ENCODE results near the gene CNIH2. TPM values are rescaled to one million over a fixed set of nuclear protein-coding genes. Genes with fewer than 3 reads are reported as not detected.

Gene CNIH2
- total RNA-seq, 1 experiment from 2014 or later, result 1.4 TPM

DNA sequence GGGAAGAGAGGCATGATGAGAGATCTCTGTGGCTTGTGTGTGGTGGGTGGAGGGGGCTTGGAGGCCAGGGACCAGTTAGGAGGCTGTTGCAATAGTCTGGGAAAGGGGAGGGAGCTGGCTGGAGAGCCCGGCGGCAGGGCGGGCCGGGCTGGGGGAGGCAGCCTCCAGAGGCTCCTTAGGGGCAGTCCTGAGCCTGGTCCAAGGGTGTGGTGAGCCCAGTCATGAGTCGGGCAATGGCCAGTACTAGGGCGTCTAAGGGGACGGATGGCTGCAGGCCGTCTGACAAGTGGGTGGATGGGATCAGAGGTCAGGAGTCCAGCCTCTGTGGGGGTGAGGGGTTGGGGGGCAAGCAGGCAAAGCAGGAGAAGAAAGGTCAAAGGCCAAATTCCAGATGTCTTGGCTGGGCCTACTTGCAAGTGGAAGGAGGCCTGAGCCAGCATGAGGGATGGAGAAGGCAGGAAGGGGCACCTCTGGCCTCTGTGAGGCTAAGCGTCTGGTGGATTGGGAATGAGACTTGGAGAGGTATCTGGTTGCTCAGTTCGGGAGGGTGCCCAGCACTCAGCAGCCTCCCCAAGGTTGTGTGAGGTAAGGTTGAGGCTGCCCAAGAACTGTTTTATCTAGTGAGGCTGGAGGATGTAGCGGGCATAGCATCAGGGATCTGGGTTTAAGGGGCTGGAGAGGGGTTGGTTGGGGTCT lies 44.9 kb downstream of the CNIH2 start:
- H3K27ac Mint-ChIP-seq (ENCODE audit: low read depth, unreplicated experiment), result no peak overlapping the region
- BruUV-seq (replicated peaks), result no TSS peak
- no peaks in the 10 kb centered on the region for H3K9me3 Mint-ChIP-seq (ENCODE audit: unreplicated experiment)
- TF ChIP-seq, protein P1, sequence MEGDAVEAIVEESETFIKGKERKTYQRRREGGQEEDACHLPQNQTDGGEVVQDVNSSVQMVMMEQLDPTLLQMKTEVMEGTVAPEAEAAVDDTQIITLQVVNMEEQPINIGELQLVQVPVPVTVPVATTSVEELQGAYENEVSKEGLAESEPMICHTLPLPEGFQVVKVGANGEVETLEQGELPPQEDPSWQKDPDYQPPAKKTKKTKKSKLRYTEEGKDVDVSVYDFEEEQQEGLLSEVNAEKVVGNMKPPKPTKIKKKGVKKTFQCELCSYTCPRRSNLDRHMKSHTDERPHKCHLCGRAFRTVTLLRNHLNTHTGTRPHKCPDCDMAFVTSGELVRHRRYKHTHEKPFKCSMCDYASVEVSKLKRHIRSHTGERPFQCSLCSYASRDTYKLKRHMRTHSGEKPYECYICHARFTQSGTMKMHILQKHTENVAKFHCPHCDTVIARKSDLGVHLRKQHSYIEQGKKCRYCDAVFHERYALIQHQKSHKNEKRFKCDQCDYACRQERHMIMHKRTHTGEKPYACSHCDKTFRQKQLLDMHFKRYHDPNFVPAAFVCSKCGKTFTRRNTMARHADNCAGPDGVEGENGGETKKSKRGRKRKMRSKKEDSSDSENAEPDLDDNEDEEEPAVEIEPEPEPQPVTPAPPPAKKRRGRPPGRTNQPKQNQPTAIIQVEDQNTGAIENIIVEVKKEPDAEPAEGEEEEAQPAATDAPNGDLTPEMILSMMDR (IDR thresholded peaks at IDR 0.05; ENCODE audit: unreplicated experiment), result no peak
- H3K36me3 Mint-ChIP-seq (ENCODE audit: insufficient read depth, unreplicated experiment), result no peaks in the 10 kb centered on the region
- no peak overlapping the region for H3K4me3 Mint-ChIP-seq (ENCODE audit: unreplicated experiment)
- intact Hi-C loops (cut with micrococcal nuclease), result no loop called here
- CTCF ChIA-PET, result interaction anchor here (0.6 kb wide), 1 partner anchor 65 kb away, joined by 3 read pairs; no protein-coding TSS in a partner anchor
- H3K4me1 Mint-ChIP-seq (ENCODE audit: insufficient read depth, unreplicated experiment), result peaks cover 51% of the 10 kb centered on the region
- DNase-seq (ENCODE audit: unreplicated experiment), result no peak
- H3K27me3 Mint-ChIP-seq (ENCODE audit: insufficient read depth, unreplicated experiment), result no peaks in the 10 kb centered on the region
- POLR2A ChIA-PET, result interaction anchor here (1.3 kb wide), 1 partner anchor 10 kb away, joined by 4 read pairs; no protein-coding TSS in a partner anchor

DNA sequence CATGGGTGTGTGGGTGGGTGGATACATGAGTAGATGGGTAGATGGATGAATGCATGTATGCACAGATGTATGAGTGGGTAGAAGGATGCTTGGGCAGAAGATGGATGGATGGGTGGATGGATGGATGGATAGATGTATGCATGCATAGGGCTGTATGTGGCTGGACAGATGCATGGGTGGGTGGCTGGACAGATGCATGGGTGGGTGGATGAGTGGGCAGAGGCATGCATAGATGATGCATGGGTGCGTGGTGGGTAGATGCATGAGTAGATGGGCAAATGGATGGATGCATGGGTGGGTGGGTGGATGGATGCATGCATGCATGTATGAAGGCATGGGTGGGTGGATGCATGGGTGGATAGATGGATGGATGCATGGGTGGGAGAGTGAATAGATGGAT lies 45.7 kb downstream of the CNIH2 start:
- no peaks in the 10 kb centered on the region for H3K9me3 Mint-ChIP-seq (ENCODE audit: unreplicated experiment)
- no peaks in the 10 kb centered on the region for H3K27me3 Mint-ChIP-seq (ENCODE audit: insufficient read depth, unreplicated experiment)
- ChIA-PET POLR2A (interaction anchor here (0.8 kb wide), 2 partner anchors 11 to 41 kb away, joined by 3 read pairs; no protein-coding TSS in a partner anchor), CTCF (no interaction called here)
- DNase-seq (ENCODE audit: unreplicated experiment), result no peak
- BruUV-seq (replicated peaks), result no TSS peak
- H3K36me3 Mint-ChIP-seq (ENCODE audit: insufficient read depth, unreplicated experiment), result no peaks in the 10 kb centered on the region
- intact Hi-C loops (cut with micrococcal nuclease), result no loop called here
- peaks cover 55% of the 10 kb centered on the region for H3K4me1 Mint-ChIP-seq (ENCODE audit: insufficient read depth, unreplicated experiment)
- TF ChIP-seq, protein P1 (IDR thresholded peaks at IDR 0.05; ENCODE audit: unreplicated experiment), result no peak
- no peak overlapping the region for H3K4me3 Mint-ChIP-seq (ENCODE audit: unreplicated experiment)
- no peak overlapping the region for H3K27ac Mint-ChIP-seq (ENCODE audit: low read depth, unreplicated experiment)

DNA sequence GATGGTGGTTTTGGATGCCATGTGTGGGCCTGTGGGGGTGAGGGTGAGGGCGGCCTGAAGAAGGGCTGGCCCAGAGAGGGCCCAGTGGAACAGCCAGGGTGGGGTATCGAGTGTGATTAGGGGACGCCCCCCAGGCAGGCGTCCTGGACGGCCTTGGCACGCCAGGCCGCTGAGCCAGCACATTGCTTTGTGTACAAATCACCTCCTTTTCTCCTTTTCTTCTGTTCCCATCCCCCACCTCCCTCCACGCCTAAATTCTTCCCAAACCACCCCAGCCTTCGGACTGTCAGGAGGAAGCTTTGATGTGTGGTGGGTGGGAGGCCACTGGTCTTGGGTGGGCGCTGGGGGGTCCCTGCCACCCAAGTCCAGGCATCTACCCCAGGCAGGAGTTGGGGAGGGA lies 46.7 kb downstream of the CNIH2 start:
- H3K36me3 Mint-ChIP-seq (ENCODE audit: insufficient read depth, unreplicated experiment), result no peaks in the 10 kb centered on the region
- intact Hi-C loops (cut with micrococcal nuclease), result no loop called here
- H3K27me3 Mint-ChIP-seq (ENCODE audit: insufficient read depth, unreplicated experiment), result no peaks in the 10 kb centered on the region
- BruUV-seq (replicated peaks), result no TSS peak
- DNase-seq (ENCODE audit: unreplicated experiment), result no peak
- TF ChIP-seq, protein P1 (IDR thresholded peaks at IDR 0.05; ENCODE audit: unreplicated experiment), result no peak
- H3K4me3 Mint-ChIP-seq (ENCODE audit: unreplicated experiment), result no peak overlapping the region
- POLR2A ChIA-PET, result interaction anchor here (0.8 to 1.2 kb wide), 5 partner anchors 12 to 41 kb away, joined by 3 to 5 read pairs (median 3); partner anchors contain the start of gene BRMS1
- H3K4me1 Mint-ChIP-seq (ENCODE audit: insufficient read depth, unreplicated experiment), result peaks cover 47% of the 10 kb centered on the region
- no peaks in the 10 kb centered on the region for H3K9me3 Mint-ChIP-seq (ENCODE audit: unreplicated experiment)
- CTCF ChIA-PET, result interaction anchor here (0.6 to 1.3 kb wide), 3 partner anchors 13 to 294 kb away, joined by 4 to 6 read pairs (median 5); no protein-coding TSS in a partner anchor
- no peak overlapping the region for H3K27ac Mint-ChIP-seq (ENCODE audit: low read depth, unreplicated experiment)

DNA sequence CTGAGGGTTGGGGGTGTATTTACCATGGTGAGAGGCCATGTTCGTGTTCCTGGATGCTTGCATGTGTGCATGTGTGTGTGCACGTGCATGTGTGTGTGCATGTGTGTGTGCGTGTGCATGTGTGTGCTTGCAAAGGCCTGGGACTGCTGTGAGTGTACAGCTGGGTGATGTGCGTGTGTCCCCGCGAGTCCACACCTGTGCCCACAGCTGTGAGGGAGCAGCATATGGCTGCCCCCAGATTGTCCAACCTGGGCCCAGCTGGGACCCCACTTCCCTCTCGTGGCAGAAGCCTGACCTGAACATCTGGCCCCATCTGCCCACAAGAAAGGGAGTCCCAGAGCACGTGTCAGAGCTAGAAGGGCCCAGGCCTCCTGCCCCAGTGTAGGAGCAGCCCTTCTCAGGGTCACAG lies 47.3 kb downstream of the CNIH2 start:
- Mint-ChIP-seq H3K9me3 (ENCODE audit: unreplicated experiment) (no peaks in the 10 kb centered on the region), H3K4me1 (ENCODE audit: insufficient read depth, unreplicated experiment) (peaks cover 51% of the 10 kb centered on the region)
- no TSS peak for BruUV-seq (replicated peaks)

More for the DNA sequence above, 47.3 kb downstream of the CNIH2 start:
- Mint-ChIP-seq H3K27ac (ENCODE audit: low read depth, unreplicated experiment) (no peak overlapping the region), H3K4me3 (ENCODE audit: unreplicated experiment) (no peak overlapping the region), H3K27me3 (ENCODE audit: insufficient read depth, unreplicated experiment) (no peaks in the 10 kb centered on the region), H3K36me3 (ENCODE audit: insufficient read depth, unreplicated experiment) (no peaks in the 10 kb centered on the region)
- intact Hi-C loops (cut with micrococcal nuclease), result no loop called here
- TF ChIP-seq, protein P1 (IDR thresholded peaks at IDR 0.05; ENCODE audit: unreplicated experiment), result no peak
- POLR2A ChIA-PET, result interaction anchor here (1.1 to 1.2 kb wide), 2 partner anchors 14 to 20 kb away, joined by 4 to 5 read pairs; partner anchors contain the start of gene BRMS1
- DNase-seq (ENCODE audit: unreplicated experiment), result no peak
- CTCF ChIA-PET, result interaction anchor here (1.3 kb wide), 1 partner anchor 14 kb away, joined by 6 read pairs; no protein-coding TSS in a partner anchor
